Measurements from ENCODE around the gene MOB4.

DNA sequence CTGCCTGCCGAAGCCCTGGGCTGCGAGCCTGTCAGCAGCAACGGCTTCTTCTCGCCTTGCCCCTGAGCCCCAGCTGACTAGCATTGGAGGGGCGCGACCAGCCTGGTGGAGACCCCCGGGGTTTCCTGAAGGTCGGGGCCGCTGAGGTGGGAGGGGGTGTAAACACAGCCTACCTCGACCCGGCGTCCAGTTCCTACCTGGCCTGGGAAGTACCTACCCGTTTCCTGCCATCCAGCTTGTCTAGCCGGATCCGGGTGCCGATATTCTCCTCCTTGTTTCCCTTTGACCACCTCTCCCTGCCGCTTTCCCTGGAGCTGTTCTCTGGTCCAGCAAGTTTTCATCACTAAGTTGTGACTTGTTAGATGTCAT is 511 bp downstream of the MOB4 start:
- TF ChIP-seq CTCF (IDR thresholded peaks at IDR 0.05) (no peak), POLR2A (IDR thresholded peaks at IDR 0.05) (no peak), POLR2AphosphoS5 (IDR thresholded peaks at IDR 0.05) (no peak)
